GM18873 (cell line): ENCODE results near the gene PPIB.
"Not testable (repeated sequence)": the region's sequence is repeated elsewhere in the genome, so short reads cannot be mapped to it uniquely, and the experiment has no call there.

Source experiments
- ATAC-seq: cut with Tn5 transposase; IDR thresholded peaks from one replicate; pipeline ENCODE4 v1.9.1; 2021; ENCODE audit warnings: mild to moderate bottlenecking, moderate library complexity, moderate number of reproducible peaks; ENCODE audit not compliant: unreplicated experiment, low FRiP score

The PPIB gene

DNA sequence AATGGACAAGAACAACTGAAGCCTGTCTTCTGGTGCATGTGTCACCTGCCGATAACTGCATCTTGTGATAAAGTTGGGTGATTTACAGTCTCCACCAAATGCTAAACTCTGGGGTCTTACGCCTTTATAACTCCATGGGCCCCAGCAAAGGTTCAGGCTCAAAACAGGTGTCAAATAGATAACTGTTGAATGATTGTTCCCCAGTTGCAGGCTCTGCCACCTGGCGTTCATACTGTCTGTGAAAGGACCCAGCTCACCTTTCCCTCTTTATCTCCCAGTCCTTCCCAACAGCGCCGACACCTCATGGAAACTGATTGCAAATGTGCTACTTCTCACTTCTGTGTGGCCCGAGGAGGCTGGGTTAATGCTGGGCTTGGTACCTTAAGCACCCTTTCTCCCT is 19.5 kb downstream of the PPIB start:
- ATAC-seq, result no peak

GRCh38 chr15:64141798-64142512 is 20.9 kb downstream of the PPIB start:
- ATAC-seq, result no peak

DNA sequence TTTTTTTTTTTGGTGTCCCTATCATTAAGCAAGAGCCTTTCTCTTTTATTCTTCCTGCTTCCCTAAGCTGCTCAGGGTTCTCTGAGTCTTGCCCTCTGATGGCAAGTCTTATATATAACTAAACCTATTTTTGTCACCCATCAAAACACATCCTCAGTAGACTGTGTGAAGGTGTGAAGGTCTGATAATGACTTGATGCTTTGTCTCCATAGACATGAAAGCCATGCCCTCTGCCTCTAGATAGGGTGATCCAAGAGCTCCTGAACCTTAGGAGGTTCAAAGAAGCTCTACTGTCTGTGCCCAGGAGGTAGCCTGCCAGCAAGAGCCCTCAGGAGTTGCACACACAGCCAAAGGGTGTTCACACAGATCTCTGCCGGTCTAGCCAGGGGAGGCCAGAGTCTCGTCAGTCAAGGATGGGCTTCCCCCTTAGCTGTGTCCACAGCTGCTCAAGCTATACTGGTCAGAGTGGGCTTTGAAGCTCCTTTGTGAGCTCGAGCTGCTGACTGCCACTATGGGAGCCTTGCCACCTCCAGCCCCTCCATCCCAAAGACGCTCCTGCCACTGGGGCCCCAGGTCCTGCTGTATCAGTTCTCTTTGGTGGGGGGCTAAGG is 24.4 kb downstream of the PPIB start:
- no peak for ATAC-seq

GRCh38 chr15:64137226-64137833 is 25.5 kb downstream of the PPIB start:
- ATAC-seq, result no peak

DNA sequence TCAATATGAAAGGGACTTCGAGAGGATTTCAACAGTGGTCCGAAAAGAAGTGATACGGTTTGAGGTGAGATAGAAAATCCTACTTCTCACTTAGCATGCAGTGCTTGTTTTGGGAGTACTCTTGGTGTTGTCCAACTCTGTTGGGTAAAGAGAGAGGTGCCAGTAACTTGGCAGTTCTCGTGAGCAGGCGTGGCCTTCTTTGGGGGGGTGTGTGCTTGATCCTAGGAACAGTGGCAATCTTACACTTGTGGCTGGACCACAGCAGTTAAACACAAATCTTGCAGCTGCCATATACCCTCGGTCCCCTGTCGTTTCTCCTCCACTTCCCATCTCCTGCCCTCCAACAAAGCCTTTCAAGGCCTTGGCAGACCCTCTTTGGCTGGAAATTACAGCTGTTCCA is 26.5 kb downstream of the PPIB start:
- no peak for ATAC-seq

GRCh38 chr15:64134345-64134829 is 28.4 kb downstream of the PPIB start:
- ATAC-seq, result no peak

- ATAC-seq, result no peak
Measured at GRCh38 chr15:64133623-64134344, 29.0 kb downstream of the PPIB start.

DNA sequence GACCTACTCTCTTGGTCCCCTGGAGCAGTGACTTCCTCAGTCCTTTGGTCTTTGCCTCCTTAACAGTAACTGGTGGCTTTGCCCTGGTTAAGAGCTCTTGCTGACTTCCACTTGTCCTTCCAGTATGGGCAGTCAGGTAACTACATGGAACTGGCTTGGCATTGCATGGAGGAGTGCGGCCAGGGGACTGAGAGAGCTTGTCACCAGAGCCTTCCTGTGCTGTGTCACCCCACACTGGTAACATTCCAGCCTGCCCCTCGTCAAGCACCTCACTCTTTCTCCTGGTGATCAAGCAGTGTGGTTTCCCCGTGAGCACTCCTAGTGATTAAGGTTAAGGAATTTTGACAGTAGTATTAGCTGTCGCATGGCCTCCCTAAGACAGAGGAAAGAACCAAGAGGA is 30.6 kb downstream of the PPIB start:
- ATAC-seq, result no peak

GRCh38 chr15:64131547-64131946 is 31.3 kb downstream of the PPIB start:
- ATAC-seq, result no peak

DNA sequence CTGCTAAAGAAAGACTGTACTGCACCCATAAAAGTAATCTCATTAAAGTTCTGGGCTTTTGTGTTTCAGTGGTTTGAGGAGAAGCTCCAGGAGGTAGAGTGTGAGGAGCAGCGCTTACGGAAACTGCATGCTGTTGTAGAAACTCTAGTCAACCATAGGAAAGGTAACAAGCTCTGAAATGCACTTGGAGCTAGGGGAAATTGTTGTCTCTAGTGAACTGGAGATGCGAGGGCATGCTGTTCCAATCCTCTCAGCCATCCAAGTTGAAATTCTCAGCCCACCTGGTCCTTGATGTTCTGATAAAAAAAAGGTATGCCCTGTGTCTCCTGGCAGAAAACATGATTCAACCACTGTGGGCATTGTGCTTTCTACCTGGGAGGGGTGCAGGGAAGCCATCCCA is 32.7 kb downstream of the PPIB start:
- ATAC-seq, result no peak

DNA sequence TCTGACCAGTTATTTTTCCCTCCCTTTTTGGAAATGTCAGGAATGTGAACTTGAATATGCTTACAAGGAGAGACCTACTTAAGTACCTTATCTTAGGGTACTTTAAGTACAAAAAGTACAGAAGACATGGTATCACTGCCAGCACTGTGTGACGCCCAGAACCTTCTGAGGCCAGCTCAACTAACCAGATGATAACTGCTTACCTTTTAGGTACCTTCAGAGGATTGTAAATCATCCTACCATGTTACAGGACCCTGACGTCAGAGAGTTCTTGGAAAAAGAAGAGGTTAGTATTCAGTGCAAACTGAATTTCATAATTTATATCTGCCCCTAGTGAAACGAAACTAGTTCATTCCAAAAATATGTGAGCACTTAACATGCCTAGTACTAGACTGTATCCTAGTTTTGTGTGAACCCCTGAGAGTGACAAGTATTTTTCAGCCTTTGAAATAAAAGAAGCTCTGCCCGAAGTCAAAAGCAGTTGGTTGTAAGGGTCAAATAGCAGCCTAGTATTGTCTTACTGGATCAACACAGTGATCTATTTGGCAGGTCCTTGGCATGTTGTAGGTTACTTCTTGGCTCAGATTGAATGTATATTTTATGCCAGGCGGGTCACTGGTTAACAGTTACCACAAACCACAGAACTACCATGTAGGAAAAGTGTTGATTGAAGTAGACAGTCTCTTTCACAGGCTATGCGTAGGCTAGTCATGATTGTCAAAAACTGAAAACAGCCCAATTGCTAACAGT is 35.1 kb downstream of the PPIB start:
- no peak for ATAC-seq

- no peak for ATAC-seq
Measured at GRCh38 chr15:64125978-64126377, 36.8 kb downstream of the PPIB start.

DNA sequence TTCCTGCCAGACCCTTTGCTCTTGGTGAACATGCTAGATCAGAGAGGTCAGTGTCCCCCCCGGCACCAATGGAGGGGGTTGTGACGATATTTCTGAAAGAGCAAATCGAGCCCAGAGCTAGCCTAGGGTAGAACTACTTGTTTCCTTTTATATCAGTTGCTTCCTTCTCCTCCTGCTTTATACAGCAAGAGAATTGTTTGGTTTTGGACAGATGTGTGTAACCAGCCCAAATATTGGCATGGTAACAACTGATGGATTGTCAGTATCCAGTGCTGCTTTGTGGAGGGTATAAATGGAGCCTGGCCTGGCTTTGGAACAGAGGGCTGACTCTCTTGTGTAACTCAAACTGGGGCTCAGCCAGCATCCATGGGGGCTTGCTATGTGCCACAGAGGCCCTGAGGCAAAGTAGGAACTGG is 39.9 kb downstream of the PPIB start:
- no peak for ATAC-seq

- no peak for ATAC-seq
Measured at GRCh38 chr15:64122444-64122843, 40.4 kb downstream of the PPIB start.

GRCh38 chr15:64121614-64122013 is 41.2 kb downstream of the PPIB start:
- no peak for ATAC-seq

GRCh38 chr15:64120322-64120721 is 42.5 kb downstream of the PPIB start:
- ATAC-seq, result not testable (repeated sequence)

DNA sequence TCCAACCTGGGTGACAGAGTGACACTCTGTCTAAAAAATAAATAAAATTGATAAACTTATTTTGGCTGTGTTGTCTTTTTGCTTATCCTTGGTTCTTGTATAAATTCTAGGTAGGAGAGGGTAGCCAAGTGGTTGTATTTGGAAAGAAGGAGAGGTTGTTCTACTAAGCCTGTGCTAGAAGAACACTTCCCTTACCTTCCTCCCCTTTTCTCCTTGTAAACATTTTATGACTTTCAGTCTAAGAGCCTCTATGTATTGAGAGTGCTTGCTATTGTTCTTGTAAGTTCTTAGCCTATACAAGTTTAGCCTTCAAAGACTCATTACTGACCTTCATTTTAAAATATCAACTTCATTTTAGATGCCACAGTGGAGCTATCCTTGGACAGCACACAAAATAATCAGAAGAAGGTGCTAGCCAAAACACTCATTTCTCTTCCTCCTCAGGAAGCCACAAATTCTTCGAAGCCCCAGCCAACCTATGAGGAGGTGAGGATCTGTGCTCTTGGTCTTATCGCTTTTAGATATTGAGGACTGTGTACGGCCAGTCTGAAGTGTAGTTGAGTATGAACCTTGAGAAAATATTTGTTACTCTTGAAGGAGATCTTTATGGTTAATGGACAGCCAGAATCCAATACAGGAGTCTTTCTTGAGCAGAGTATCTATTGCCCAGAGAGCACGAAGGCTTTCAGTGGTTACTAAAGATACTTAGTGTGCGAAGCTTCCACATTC is 44.9 kb downstream of the PPIB start:
- ATAC-seq, result no peak

- no peak for ATAC-seq
Measured at GRCh38 chr15:64112904-64113303, 49.9 kb downstream of the PPIB start.

- no peak for ATAC-seq
Measured at GRCh38 chr15:64112073-64112772, 50.6 kb downstream of the PPIB start.
